ENCODE measurements around the gene SGTB. TPM values are rescaled to one million over a fixed set of nuclear protein-coding genes. Genes with fewer than 3 reads are reported as not detected.
A peak's percentile ranks its signal among the peaks of the same experiment; 100 is the strongest.

Gene SGTB
- total and polyA plus RNA-seq, 11 donors, result 1.8 to 14.4 (median 6.5) TPM

- Histone ChIP-seq H3K9me3 (no peaks in the 10 kb centered on the region), H3K27ac (no peak overlapping the region), H3K36me3 (no peaks in the 10 kb centered on the region), H3K27me3 (no peaks in the 10 kb centered on the region), H3K4me3 (no peak overlapping the region), H3K4me1 (peaks cover 0 to 5% (median 0%) of the 10 kb centered on the region in 12 donors)
- 39 to 42% (median 41%) methylated on average over 4 of the region's 4 CpGs for WGBS, 4 donors
- DNase-seq, result no peak
- intact Hi-C loops (cut with DNase I), result loop anchor here in 2 of 10 donors (5.0 to 10.0 kb wide), 2 partner anchors 182 to 400 kb away; partner anchors contain the start of genes ERBIN (in 1 of the 2) and SREK1 (in 1 of the 2)
- no peak for TF ChIP-seq POLR2A (IDR thresholded peaks at IDR 0.05)
- TF ChIP-seq CTCF (IDR thresholded peaks at IDR 0.05), result peak; percentile 30 to 61 (median 52)
- ATAC-seq, result peak in 1 of 4 donors; percentile 73
Observed at GRCh38 chr5:65742565-65743231, 20.8 kb upstream of the SGTB start.

- no peaks in the 10 kb centered on the region for H3K27me3 ChIP-seq
- intact Hi-C loops (cut with DNase I), result no loop called here
- no peak for DNase-seq
- H3K4me3 ChIP-seq, result no peak overlapping the region
- no peak overlapping the region for H3K27ac ChIP-seq
- no peaks in the 10 kb centered on the region for H3K36me3 ChIP-seq
- TF ChIP-seq CTCF (IDR thresholded peaks at IDR 0.05) (no peak), POLR2A (IDR thresholded peaks at IDR 0.05) (no peak)
- no peaks in the 10 kb centered on the region for H3K9me3 ChIP-seq
- H3K4me1 ChIP-seq, result peaks cover 0 to 19% (median 0%) of the 10 kb centered on the region in 12 donors
- no peak for ATAC-seq
Observed at GRCh38 chr5:65739162-65739561, 17.3 kb upstream of the SGTB start.

GRCh38 chr5:65738305-65738704, 16.4 kb upstream of the SGTB start:
- Histone ChIP-seq H3K9me3 (no peaks in the 10 kb centered on the region), H3K36me3 (no peaks in the 10 kb centered on the region), H3K4me3 (no peak overlapping the region), H3K27ac (no peak overlapping the region), H3K27me3 (no peaks in the 10 kb centered on the region), H3K4me1 (peaks cover 0 to 19% (median 0%) of the 10 kb centered on the region in 12 donors)
- DNase-seq (no peak), ATAC-seq (no peak)
- 79 to 89% (median 88%) methylated on average over 4 of the region's 4 CpGs for WGBS, 4 donors
- TF ChIP-seq POLR2A (IDR thresholded peaks at IDR 0.05) (no peak), CTCF (IDR thresholded peaks at IDR 0.05) (no peak)
- intact Hi-C loops (cut with DNase I), result no loop called here

GRCh38 chr5:65737842-65738241, 15.9 kb upstream of the SGTB start:
- 92 to 94% (median 92%) methylated on average over 7 of the region's 7 CpGs for WGBS, 4 donors
- Histone ChIP-seq H3K9me3 (no peaks in the 10 kb centered on the region), H3K4me3 (no peak overlapping the region), H3K27ac (no peak overlapping the region), H3K36me3 (no peaks in the 10 kb centered on the region), H3K4me1 (peaks cover 0 to 17% (median 0%) of the 10 kb centered on the region in 12 donors), H3K27me3 (no peaks in the 10 kb centered on the region)
- intact Hi-C loops (cut with DNase I), result no loop called here
- DNase-seq (no peak), ATAC-seq (no peak)
- TF ChIP-seq POLR2A (IDR thresholded peaks at IDR 0.05) (no peak), CTCF (IDR thresholded peaks at IDR 0.05) (no peak)
